B cell (primary cell): ENCODE results near the gene NOS1AP. TPM values are rescaled to one million over a fixed set of nuclear protein-coding genes. Genes with fewer than 3 reads are reported as not detected.

ENCODE experiments used
- ATAC-seq: fragments of 200-7000 bp; cut with Tn5 transposase; one replicate; pipeline ENCODE4 v1.10.0; 2021; ENCODE audit warnings: low read depth, mild to moderate bottlenecking, moderate number of reproducible peaks, moderate library complexity
- CTCF ChIA-PET: fragments of 350-600 bp; sonication (Branson Sonifier 250); formaldehyde crosslinking; loops from one replicate; lab custom pipeline; 2021; ENCODE audit warnings: antibody characterized with exemption, inconsistent platforms; lab: Charles Lee
- POLR2A ChIA-PET: fragments of 350-600 bp; sonication (Branson Sonifier 250); formaldehyde crosslinking; loops from one replicate; lab custom pipeline; 2021; ENCODE audit warnings: antibody characterized with exemption; lab: Charles Lee
- DNase-seq: peaks from one replicate; pipeline ENCODE4 v3.0.0; 2013
- H2AFZ ChIP-seq: 2 replicates; pipeline ENCODE4 v1.6.1; 2012; ENCODE audit warnings: mild to moderate bottlenecking, low read depth, low read length; ENCODE audit not compliant: insufficient read depth, poor library complexity, severe bottlenecking
- H3K27ac ChIP-seq, 2 donors: 1 replicate in 1 of 2; 2 replicates in 1 of 2; pipeline ENCODE4 v1.5.1; 2012 to 2013; ENCODE audit warnings: low read length in 2 of 2, mild to moderate bottlenecking in 2 of 2, moderate library complexity in 1 of 2
- H3K27me3 ChIP-seq, 4 experiments: fragments of 200-600 bp in 1 of 4; sonication (generic) in 1 of 4; replicated peaks in 1 of 4; 1 replicate in 2 of 4; 2 replicates in 2 of 4; pipeline versions ENCODE4 v1.6.1 to v1.7.0; 2013 to 2016; ENCODE audit warnings: low read length in 3 of 4, mild to moderate bottlenecking in 2 of 4, mixed read lengths in 1 of 4, moderate library complexity in 1 of 4; ENCODE audit not compliant: insufficient read depth in 4 of 4, control insufficient read depth in 3 of 4; ENCODE audit errors: control extremely low read depth in 1 of 4
- H3K36me3 ChIP-seq, 2 experiments: replicated peaks in 1 of 2; 1 replicate in 1 of 2; 2 replicates in 1 of 2; pipeline versions ENCODE4 v1.6.1 to v1.7.1; 2013; ENCODE audit warnings: low read length in 1 of 2; ENCODE audit not compliant: insufficient read depth in 2 of 2, control insufficient read depth in 1 of 2; ENCODE audit errors: control extremely low read depth in 1 of 2, extremely low read depth in 1 of 2
- H3K4me1 ChIP-seq, 2 donors: fragments of 200-600 bp in 1 of 2; sonication (generic) in 1 of 2; 1 replicate in 1 of 2; 2 replicates in 1 of 2; pipeline versions ENCODE4 v1.5.1 to v1.6.1; 2013 to 2017; ENCODE audit warnings: low read length in 2 of 2; ENCODE audit not compliant: control insufficient read depth in 2 of 2, insufficient read depth in 2 of 2
- H3K4me2 ChIP-seq: replicated peaks from 2 replicates; pipeline ENCODE3; 2012; ENCODE audit warnings: mild to moderate bottlenecking, low read depth, low read length; ENCODE audit not compliant: poor library complexity, severe bottlenecking
- H3K4me3 ChIP-seq, 5 experiments: fragments of 200-600 bp in 1 of 5; sonication (generic) in 1 of 5; 1 replicate in 3 of 5; 2 replicates in 2 of 5; pipeline versions ENCODE4 v1.5.1 to v1.7.0; 2011 to 2016; ENCODE audit warnings: low read length in 4 of 5, mild to moderate bottlenecking in 4 of 5, low read depth in 2 of 5, control low read depth in 1 of 5, moderate library complexity in 1 of 5; ENCODE audit not compliant: insufficient read depth in 1 of 5; ENCODE audit errors: control extremely low read depth in 1 of 5, extremely low read depth in 1 of 5
- H3K79me2 ChIP-seq: fragments of 200-600 bp; sonication (generic); one replicate; pipeline ENCODE4 v1.6.0; 2016; ENCODE audit warnings: low read length; ENCODE audit not compliant: control insufficient read depth, insufficient read depth
- H3K9ac ChIP-seq: fragments of 200-600 bp; sonication (generic); 2 replicates; pipeline ENCODE4 v1.6.1; 2017; ENCODE audit warnings: mild to moderate bottlenecking, low read length, moderate library complexity
- H3K9me3 ChIP-seq, 3 donors: one replicate each; pipeline versions ENCODE4 v1.6.1 to v1.7.1; 2013; ENCODE audit warnings: low read length in 2 of 3; ENCODE audit not compliant: control insufficient read depth in 2 of 3, insufficient read depth in 1 of 3; ENCODE audit errors: control extremely low read depth in 1 of 3
- H4K20me1 ChIP-seq: 2 replicates; pipeline ENCODE4 v1.6.0; 2012; ENCODE audit warnings: mild to moderate bottlenecking, low read length; ENCODE audit not compliant: insufficient read depth, control insufficient read depth, poor library complexity, severe bottlenecking
- H3K27ac Mint-ChIP-seq: one replicate; pipeline ENCODE4 v1.8.0; 2021; ENCODE audit warnings: mixed read lengths
- H3K27me3 Mint-ChIP-seq: one replicate; pipeline ENCODE4 v1.8.0; 2021; ENCODE audit warnings: mixed read lengths
- H3K4me1 Mint-ChIP-seq: one replicate; pipeline ENCODE4 v1.8.0; 2021; ENCODE audit warnings: mixed read lengths
- H3K4me3 Mint-ChIP-seq: one replicate; pipeline ENCODE4 v1.8.0; 2021; ENCODE audit warnings: mixed read lengths
- H3K9me3 Mint-ChIP-seq: one replicate; pipeline ENCODE4 v1.8.0; 2022; ENCODE audit warnings: mixed read lengths; ENCODE audit not compliant: insufficient read depth
- EZH2 ChIP-seq: IDR thresholded peaks from 2 replicates; pipeline ENCODE4 v1.6.1; 2012; ENCODE audit warnings: borderline replicate concordance, low read depth, mild to moderate bottlenecking, moderate library complexity, low read length; ENCODE audit not compliant: insufficient read depth, poor library complexity, severe bottlenecking
- WGBS: methylation state at CpG from one replicate; pipeline ENCODE4 v1.1.5; 2013; ENCODE audit warnings: missing lambda C conversion rate; ENCODE audit not compliant: insufficient coverage; 5-methylcytosine and 5-hydroxymethylcytosine counted together
- intact Hi-C: fragments of 100-400 bp; cut with micrococcal nuclease; formaldehyde crosslinking; loops from one replicate; pipeline ENCODE4 v1.10.0; 2022
- polyA plus RNA-seq: library from polyadenylated mRNA; depleted of rRNA; stranded (reverse); fragments of >200 nt; gene quantifications from 2 replicates; pipeline ENCODE4 v1.2.3, GENCODE V29; 2012
- total RNA-seq, 2 donors: library from RNA; stranded (reverse); fragments of 120-200 nt in 1 of 2; gene quantifications; 1 replicate in 1 of 2; 2 replicates in 1 of 2; pipeline versions ENCODE4 v1.2.3 to v1.2.4, GENCODE V29; 2013 to 2022
- TF ChIP-seq, protein P1 (sequence below): fragments of 200-600 bp; IDR thresholded peaks from one replicate; pipeline ENCODE4 v1.8.0; 2022; ENCODE audit warnings: antibody characterized with exemption, mild to moderate bottlenecking

Gene NOS1AP
- total and polyA plus RNA-seq, 2 donors (not counting 1 experiment from before 2014, with no cell fraction given) = 0.32 TPM; not detected in 1

DNA sequence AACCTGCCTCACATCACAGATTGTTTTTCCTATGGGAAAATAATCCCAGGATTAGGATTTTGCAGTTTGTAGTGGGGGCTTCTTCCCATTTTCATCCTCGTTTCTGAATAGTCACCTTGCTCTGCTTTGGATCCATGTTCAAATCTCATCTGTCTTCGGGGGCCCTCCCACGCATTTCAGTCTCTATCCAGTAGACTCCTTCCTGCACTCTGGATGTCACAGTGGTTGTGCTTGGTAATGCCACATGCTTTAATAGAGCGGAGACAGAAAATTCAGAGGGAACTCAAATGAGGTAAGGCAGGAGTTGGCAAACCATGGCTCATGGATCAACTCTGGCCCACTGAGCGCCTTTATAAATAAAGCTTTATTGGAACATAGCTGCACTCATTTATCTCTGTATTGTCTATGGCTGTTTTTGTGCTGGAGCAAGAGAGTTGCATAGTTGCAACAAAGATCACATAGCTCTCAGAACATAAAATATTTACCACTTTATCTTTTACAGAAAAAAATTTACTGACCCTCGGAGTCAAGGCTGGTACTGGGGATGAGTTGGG is 206.2 kb downstream of the NOS1AP start:
- no peaks in the 10 kb centered on the region for H3K9me3 ChIP-seq
- 100% methylated on average over 1 of the region's 6 CpGs for WGBS
- no peak overlapping the region for H3K9ac ChIP-seq
- no peak overlapping the region for H3K4me3 ChIP-seq
- H3K4me1 ChIP-seq = no peaks in the 10 kb centered on the region
- no peaks in the 10 kb centered on the region for H3K79me2 ChIP-seq
- Mint-ChIP-seq H3K4me3 (no peak overlapping the region), H3K27ac (no peak overlapping the region), H3K9me3 (no peaks in the 10 kb centered on the region), H3K27me3 (peaks cover 27% of the 10 kb centered on the region), H3K4me1 (no peaks in the 10 kb centered on the region)
- H3K36me3 ChIP-seq = no peaks in the 10 kb centered on the region
- no peak overlapping the region for H3K4me2 ChIP-seq
- ChIA-PET CTCF (no interaction called here), POLR2A (no interaction called here)
- peaks cover 0 to 3% (median 0%) of the 10 kb centered on the region in 4 experiments for H3K27me3 ChIP-seq
- intact Hi-C loops = no loop called here
- ATAC-seq = no peak
- no peaks in the 10 kb centered on the region for H4K20me1 ChIP-seq
- TF ChIP-seq, protein P1, sequence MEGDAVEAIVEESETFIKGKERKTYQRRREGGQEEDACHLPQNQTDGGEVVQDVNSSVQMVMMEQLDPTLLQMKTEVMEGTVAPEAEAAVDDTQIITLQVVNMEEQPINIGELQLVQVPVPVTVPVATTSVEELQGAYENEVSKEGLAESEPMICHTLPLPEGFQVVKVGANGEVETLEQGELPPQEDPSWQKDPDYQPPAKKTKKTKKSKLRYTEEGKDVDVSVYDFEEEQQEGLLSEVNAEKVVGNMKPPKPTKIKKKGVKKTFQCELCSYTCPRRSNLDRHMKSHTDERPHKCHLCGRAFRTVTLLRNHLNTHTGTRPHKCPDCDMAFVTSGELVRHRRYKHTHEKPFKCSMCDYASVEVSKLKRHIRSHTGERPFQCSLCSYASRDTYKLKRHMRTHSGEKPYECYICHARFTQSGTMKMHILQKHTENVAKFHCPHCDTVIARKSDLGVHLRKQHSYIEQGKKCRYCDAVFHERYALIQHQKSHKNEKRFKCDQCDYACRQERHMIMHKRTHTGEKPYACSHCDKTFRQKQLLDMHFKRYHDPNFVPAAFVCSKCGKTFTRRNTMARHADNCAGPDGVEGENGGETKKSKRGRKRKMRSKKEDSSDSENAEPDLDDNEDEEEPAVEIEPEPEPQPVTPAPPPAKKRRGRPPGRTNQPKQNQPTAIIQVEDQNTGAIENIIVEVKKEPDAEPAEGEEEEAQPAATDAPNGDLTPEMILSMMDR = no peak
- TF ChIP-seq EZH2 = no peak
- H2AFZ ChIP-seq = no peak overlapping the region
- DNase-seq = no peak
- H3K27ac ChIP-seq = no peak overlapping the region

DNA sequence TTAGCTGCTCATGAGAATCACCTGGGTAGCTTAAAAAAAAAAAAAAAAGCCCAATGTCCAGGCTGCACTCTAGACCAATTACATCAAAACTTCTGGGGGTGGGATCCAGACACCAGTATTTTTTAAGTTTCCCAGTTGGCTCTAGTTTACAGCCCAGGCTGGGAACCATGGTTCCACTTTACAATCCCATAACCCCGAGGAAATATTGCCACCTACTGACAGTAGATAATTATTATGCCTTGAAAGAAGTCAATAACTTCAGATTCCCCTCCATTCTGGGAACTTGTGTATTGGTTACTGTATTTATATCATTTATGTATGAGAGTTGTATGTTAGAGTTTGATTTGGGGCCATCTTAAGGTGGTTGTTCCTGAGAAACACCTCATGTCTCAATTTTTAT is 207.0 kb downstream of the NOS1AP start:
- intact Hi-C loops = no loop called here
- peaks cover 27% of the 10 kb centered on the region for H3K27me3 Mint-ChIP-seq
- CTCF ChIA-PET = interaction anchor here (1.7 kb wide), 1 partner anchor 220 kb away, joined by 4 read pairs; no protein-coding TSS in a partner anchor

More for the DNA sequence above, 207.0 kb downstream of the NOS1AP start:
- ATAC-seq (no peak), DNase-seq (no peak)
- Histone ChIP-seq H3K4me1 (no peaks in the 10 kb centered on the region), H3K27ac (no peak overlapping the region), H3K27me3 (peaks cover 0 to 3% (median 0%) of the 10 kb centered on the region in 4 experiments), H3K4me3 (no peak overlapping the region), H3K4me2 (no peak overlapping the region), H3K79me2 (no peaks in the 10 kb centered on the region), H3K9me3 (no peaks in the 10 kb centered on the region), H4K20me1 (no peaks in the 10 kb centered on the region), H2AFZ (no peak overlapping the region), H3K36me3 (no peaks in the 10 kb centered on the region), H3K9ac (no peak overlapping the region)
- Mint-ChIP-seq H3K9me3 (no peaks in the 10 kb centered on the region), H3K27ac (no peak overlapping the region), H3K4me1 (no peaks in the 10 kb centered on the region), H3K4me3 (no peak overlapping the region)
- POLR2A ChIA-PET = no interaction called here
- WGBS = no CpG with 5 or more reads among the region's 1 CpG
- TF ChIP-seq, protein P1 = no peak
- no peak for TF ChIP-seq EZH2
